Measurements from ENCODE around the gene EDIL3. TPM values are rescaled to one million over a fixed set of nuclear protein-coding genes. Genes with fewer than 3 reads are reported as not detected.

Gene EDIL3
- total RNA-seq, 2 experiments from 2014 or later, result not detected

DNA sequence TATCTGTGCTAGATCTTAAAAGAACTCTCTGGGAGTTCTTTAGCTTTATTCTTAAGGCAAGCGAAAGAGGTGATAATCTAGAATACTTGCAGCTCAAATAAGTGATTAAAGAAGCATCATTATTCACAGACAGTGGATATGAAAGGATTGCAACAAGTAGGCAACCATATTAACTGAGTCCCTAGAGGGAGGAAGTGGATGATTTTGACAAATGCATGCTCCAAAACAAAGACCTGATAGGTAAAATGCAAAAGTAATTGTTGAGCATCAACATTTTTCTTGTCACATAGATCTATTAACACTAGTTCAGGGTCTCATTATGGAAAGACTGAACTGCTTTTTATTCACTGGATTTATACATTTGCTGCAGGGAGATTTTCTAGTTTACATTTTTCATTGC is 109.1 kb downstream of the EDIL3 start:
- Histone ChIP-seq H3K27ac (ENCODE audit: low read depth in 1 of 2, low read length in 2 of 2) (no peak overlapping the region), H3K4me3 (ENCODE audit: low read length) (no peak overlapping the region), H3K36me3 (ENCODE audit: insufficient read depth, low read length) (no peaks in the 10 kb centered on the region), H3K9me3 (ENCODE audit: control insufficient read depth in 1 of 2, insufficient read depth in 1 of 2, low read length in 2 of 2) (no peaks in the 10 kb centered on the region), H3K4me1 (ENCODE audit: insufficient read depth, low read length) (no peaks in the 10 kb centered on the region), H3K27me3 (ENCODE audit: control insufficient read depth in 1 of 2, insufficient read depth in 2 of 2, low read length in 2 of 2) (no peaks in the 10 kb centered on the region)
- ChIA-PET POLR2A (no interaction called here), CTCF (no interaction called here)
- no peak for ATAC-seq (ENCODE audit: poor library complexity)
- H3K27ac Mint-ChIP-seq, result no peak overlapping the region
- no peaks in the 10 kb centered on the region for H3K27me3 Mint-ChIP-seq
- intact Hi-C loops (cut with DNase I, micrococcal nuclease), result no loop called here
- no peak overlapping the region for H3K4me3 Mint-ChIP-seq
- no peaks in the 10 kb centered on the region for H3K9me3 Mint-ChIP-seq
- no peaks in the 10 kb centered on the region for H3K4me1 Mint-ChIP-seq (ENCODE audit: low read depth)
- no peaks in the 10 kb centered on the region for H3K36me3 Mint-ChIP-seq (ENCODE audit: low read depth)
- DNase-seq, result no peak
- TF ChIP-seq, protein P1, sequence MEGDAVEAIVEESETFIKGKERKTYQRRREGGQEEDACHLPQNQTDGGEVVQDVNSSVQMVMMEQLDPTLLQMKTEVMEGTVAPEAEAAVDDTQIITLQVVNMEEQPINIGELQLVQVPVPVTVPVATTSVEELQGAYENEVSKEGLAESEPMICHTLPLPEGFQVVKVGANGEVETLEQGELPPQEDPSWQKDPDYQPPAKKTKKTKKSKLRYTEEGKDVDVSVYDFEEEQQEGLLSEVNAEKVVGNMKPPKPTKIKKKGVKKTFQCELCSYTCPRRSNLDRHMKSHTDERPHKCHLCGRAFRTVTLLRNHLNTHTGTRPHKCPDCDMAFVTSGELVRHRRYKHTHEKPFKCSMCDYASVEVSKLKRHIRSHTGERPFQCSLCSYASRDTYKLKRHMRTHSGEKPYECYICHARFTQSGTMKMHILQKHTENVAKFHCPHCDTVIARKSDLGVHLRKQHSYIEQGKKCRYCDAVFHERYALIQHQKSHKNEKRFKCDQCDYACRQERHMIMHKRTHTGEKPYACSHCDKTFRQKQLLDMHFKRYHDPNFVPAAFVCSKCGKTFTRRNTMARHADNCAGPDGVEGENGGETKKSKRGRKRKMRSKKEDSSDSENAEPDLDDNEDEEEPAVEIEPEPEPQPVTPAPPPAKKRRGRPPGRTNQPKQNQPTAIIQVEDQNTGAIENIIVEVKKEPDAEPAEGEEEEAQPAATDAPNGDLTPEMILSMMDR (IDR thresholded peaks at IDR 0.05), result no peak

DNA sequence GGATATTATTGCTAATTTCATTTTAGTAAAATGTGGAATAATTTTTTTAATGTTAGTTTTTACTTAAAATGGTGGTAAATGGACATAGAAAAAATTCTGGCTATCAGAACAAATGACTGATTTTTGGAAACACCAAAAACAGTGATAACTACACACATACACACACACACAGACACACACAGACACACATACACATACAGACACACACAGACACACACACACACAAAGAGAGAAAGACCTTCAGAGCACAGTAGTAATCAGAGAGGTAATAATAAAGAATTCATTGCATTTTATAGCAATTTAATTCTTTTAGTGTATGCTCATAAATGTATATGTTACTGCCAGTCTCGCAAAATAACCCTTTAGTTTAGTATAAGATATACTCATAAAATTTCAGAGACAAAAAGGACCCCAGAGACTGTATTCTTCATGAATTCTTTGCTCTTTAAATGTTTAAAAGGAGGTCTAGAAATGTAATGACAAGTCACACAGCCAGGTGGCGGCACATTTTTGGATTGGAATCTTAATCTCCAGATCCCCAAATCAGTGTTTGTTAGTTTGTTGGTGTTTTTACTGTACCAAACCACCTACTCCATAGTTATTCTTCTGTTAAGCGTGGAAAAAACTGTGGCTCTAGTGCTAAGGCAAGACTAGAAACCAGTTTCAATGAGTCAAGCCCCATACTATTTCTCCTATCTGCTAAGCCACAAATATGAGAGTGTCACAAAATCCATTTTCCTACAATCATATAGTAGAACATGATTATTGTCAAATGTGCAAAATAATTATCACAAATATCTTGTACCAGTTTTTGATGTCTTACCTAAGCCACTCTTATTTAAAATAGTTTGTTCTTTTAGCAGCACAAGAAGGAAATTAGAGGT is 109.9 kb downstream of the EDIL3 start:
- Histone ChIP-seq H3K9me3 (ENCODE audit: control insufficient read depth in 1 of 2, insufficient read depth in 1 of 2, low read length in 2 of 2) (no peaks in the 10 kb centered on the region), H3K27ac (ENCODE audit: low read depth in 1 of 2, low read length in 2 of 2) (no peak overlapping the region), H3K4me1 (ENCODE audit: insufficient read depth, low read length) (no peaks in the 10 kb centered on the region), H3K36me3 (ENCODE audit: insufficient read depth, low read length) (no peaks in the 10 kb centered on the region), H3K4me3 (ENCODE audit: low read length) (no peak overlapping the region), H3K27me3 (ENCODE audit: control insufficient read depth in 1 of 2, insufficient read depth in 2 of 2, low read length in 2 of 2) (no peaks in the 10 kb centered on the region)
- ChIA-PET CTCF (no interaction called here), POLR2A (no interaction called here)
- TF ChIP-seq, protein P1 (IDR thresholded peaks at IDR 0.05), result no peak
- Mint-ChIP-seq H3K4me3 (no peak overlapping the region), H3K9me3 (no peaks in the 10 kb centered on the region), H3K36me3 (ENCODE audit: low read depth) (no peaks in the 10 kb centered on the region), H3K4me1 (ENCODE audit: low read depth) (no peaks in the 10 kb centered on the region), H3K27ac (no peak overlapping the region), H3K27me3 (no peaks in the 10 kb centered on the region)
- peak in 1 of 14 experiments; percentile 3 for DNase-seq
- ATAC-seq (ENCODE audit: poor library complexity), result no peak
- intact Hi-C loops (cut with DNase I, micrococcal nuclease), result no loop called here

DNA sequence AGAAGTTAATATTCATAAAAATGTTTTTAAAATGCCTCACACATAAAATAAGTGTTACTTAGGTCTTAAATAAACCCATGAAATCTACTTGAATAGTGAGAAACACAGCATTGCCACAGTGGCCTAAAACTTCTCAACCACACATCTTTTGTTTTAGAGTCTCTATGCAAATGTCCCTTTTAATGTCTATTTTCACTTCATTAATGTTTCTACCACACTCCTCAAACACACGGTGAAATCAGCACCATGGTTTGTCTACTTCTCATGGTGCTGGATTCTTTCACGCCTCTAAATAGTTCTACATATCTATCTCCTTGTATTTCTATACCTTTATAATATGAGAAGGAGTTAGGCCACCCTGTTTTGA is 111.2 kb downstream of the EDIL3 start:
- Histone ChIP-seq H3K27ac (ENCODE audit: low read depth in 1 of 2, low read length in 2 of 2) (no peak overlapping the region), H3K4me3 (ENCODE audit: low read length) (no peak overlapping the region), H3K36me3 (ENCODE audit: insufficient read depth, low read length) (no peaks in the 10 kb centered on the region), H3K9me3 (ENCODE audit: control insufficient read depth in 1 of 2, insufficient read depth in 1 of 2, low read length in 2 of 2) (no peaks in the 10 kb centered on the region), H3K27me3 (ENCODE audit: control insufficient read depth in 1 of 2, insufficient read depth in 2 of 2, low read length in 2 of 2) (no peaks in the 10 kb centered on the region), H3K4me1 (ENCODE audit: insufficient read depth, low read length) (no peaks in the 10 kb centered on the region)
- TF ChIP-seq, protein P1 (IDR thresholded peaks at IDR 0.05), result no peak
- Mint-ChIP-seq H3K27ac (no peak overlapping the region), H3K36me3 (ENCODE audit: low read depth) (no peaks in the 10 kb centered on the region), H3K4me3 (no peak overlapping the region), H3K4me1 (ENCODE audit: low read depth) (no peaks in the 10 kb centered on the region), H3K27me3 (no peaks in the 10 kb centered on the region), H3K9me3 (no peaks in the 10 kb centered on the region)
- ATAC-seq (ENCODE audit: poor library complexity) (no peak), DNase-seq (no peak)
- ChIA-PET CTCF (no interaction called here), POLR2A (no interaction called here)
- intact Hi-C loops (cut with DNase I, micrococcal nuclease), result no loop called here

All from CD4-positive, alpha-beta T cell (primary cell).